Endometrium (tissue), 2 donors: Measurements from ENCODE around the gene GNG7.
"Not testable (repeated sequence)": the region's sequence is repeated elsewhere in the genome, so short reads cannot be mapped to it uniquely, and the experiment has no call there.

Experiments
- FAIRE-seq: peaks from 2 replicates; lab custom pipeline; 2012; peaks lifted over from hg19 to GRCh38; lab: Jason Lieb, UNC
- donor health status: control.
- donor health status: control.

The GNG7 gene

DNA sequence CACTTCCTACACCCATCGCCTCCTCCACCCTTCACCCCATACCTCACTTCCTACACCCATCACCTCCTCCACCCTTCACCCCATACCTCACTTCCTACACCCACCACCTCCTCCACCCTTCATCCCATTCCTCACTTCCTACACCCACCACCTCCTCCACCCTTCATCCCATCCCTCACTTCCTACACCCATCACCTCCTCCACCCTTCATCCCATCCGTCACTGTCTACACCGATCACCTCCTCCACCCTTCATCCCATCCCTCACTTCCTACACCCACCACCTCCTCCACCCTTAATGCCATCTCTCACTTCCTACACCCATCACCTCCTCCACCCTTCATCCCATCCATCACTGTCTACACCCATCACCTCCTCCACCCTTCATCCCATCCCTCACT is 10.7 kb upstream of the GNG7 start:
- FAIRE-seq: not testable (repeated sequence)

DNA sequence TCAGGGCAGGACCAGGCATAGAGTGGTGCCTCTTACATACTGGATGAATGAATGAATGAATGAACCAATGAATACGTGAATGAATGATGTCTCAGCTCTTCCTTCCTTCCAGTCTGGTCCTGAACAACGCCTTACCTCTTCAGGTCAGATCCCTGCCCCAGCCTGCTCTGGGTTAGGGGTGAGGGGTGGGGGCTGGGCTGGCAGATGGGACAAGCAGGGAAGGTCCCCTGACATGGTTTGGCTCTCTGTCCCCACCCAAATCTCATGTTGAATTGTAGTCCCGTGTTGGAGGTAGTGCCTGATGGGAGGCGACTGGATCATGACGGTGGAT is 9.3 kb upstream of the GNG7 start:
- no peak for FAIRE-seq

DNA sequence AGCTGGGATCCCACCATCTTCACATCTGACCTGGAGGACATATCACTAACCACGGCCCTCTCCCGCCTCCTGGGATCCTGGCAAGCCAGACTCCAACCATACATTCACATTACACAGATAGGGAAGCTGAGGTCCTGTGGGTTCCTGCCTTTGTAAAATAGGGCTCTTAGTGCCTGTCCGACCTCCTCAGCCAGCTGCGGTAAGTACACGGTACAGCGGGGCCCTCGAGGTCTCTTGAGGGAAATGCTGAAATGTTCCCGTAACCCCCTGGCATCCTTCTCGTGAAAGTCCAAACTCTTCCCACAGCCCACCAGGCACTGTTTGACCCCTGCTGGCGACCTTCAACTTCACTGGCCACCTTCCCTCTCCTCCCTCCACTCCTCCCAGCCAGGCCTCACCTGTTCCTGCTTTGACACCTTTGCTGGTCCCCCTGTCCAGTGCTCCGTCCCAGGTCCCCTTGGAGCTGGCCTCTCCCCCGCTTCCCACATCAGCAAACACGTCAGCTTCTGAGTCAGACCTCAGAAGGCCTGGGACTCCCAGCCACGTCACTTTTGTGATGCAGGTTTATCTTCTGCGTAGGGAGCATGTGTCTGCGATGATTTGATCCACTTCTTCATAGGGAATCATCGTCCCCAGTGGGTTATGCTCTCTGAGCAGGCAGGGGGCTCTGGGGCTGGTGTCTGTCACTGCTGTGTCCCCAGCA is 8.8 kb upstream of the GNG7 start:
- FAIRE-seq: no peak

DNA sequence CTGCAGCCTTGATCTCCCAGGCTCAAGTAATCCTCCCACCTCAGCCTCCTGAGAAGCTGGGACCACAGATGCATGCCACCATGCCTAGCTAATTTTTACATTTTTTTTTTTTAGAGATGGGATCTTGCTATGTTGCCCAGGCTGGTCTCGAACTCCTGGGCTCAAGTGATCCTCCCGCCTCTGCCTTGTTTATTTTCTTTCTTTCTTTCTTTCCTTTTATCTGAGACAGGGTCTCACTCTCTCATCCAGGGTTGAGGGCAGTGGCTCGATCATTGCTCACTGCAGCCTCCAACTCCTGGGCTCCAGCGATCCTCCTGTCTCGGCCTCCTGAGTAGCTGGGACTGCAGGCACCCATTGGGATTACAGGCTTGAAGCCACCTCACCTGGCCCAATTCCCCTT is 3.8 kb upstream of the GNG7 start:
- no peak for FAIRE-seq

DNA sequence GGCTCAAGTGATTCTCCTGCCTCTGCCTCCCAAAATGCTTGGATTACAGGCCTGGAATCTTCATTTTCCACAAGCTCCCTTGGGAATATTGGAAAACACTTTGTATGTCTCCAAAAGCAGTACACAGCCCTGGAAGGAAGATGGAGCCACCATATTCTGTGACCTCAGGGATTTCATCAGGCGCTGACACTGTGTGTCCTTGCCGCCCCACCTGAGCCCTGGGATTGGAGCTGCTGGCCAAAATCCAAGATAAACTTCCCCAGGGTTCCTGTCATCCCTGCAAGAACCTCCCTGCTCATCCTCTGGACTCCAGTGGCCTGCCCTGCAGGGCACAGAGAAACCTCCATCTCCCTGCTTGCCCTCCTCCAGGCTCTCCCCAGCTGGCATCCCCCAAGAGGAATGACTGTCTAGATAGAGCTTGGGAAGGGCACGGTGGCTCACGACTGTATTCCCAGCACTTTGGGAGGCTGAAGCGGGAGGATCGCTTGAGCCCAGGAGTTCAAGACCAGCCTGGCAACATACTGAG is 1.3 kb upstream of the GNG7 start:
- FAIRE-seq: no peak

DNA sequence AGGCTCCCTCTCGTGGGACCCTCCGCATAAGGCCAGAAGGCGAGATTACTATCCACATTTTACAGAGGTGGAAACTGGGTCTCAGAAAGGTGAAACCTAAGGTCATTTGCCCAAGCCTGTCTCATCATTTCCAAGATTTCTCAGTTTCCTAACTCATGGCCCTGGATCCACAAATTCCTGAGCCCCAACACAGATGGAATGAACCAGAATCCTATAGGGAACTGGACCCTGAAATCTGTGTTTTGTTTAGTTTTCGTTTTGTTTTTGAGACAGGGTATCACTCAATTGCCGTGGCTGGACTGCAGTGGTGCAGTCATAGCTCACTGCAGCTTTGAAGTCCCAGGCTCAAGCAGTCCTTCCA is 563 bp upstream of the GNG7 start:
- FAIRE-seq: no peak

DNA sequence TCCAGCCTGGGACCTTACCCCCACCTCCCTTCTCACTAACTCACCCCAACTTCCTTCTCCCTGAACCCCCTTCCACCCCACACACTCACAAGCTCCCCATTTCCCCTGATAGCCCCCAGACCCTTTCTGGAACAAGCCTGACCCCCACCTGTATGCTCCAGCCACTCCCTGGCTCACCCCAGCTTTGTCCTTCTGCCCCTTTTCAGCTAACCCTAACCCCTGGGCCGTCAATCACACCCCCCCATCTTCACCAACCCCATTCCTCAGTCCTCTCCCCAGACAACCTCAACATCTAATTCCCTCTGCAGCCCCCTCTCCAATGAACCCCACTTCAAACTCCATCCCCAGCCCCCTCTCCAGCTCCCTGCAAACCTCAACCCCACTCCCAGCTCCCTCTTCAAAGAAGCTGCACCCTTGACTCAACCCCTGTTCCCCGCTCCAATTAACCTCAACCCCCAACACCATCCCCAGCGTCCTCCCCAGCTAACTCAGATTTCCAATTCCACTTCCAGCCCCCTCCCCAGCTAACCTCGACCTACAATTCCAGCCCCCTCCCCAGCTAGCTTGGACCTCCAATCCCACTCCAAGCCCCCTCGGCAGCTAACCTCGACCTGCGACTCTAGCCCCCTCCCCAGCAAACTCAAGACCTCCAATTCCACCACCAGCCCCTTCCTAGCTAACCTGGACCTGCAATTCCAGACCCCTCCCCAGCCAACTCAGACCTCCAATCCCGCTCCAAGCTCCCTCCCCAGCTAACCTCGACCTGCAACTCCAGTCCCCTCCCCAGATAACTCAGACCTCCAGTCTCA is 929 bp downstream of the GNG7 start:
- FAIRE-seq: no peak

DNA sequence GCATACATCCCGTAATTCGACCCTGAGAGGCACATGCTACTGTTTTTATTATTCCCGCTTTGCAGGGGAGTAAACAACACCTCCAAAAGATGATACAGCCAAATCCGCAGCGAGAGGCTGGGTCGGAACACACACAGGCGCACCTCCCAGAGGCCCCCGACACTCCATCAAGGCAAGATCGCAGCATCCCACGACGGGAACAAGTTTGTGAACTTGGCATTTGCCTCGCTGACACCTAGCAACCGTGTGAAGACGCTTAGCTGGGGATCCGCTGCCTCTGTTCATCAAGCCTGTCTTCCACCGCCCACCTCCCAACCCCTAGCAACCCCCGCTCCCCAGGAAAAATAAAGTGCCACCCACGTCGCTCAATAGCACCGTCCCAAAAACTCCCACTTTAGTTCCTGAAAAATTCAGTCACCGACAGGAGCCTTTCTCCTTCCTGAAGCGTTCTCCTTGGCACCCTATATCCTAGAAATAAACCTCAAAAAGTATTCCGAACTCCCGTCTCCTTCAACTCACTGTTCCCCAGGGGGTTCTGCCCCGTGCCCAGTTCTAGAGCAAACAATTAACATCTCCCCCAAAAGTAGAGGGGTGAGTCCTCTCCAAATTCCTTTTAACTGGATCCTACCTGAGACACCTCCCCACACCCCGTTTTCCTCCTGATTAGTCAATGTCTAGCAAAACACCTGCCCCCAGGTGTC is 1.7 kb downstream of the GNG7 start:
- no peak for FAIRE-seq

DNA sequence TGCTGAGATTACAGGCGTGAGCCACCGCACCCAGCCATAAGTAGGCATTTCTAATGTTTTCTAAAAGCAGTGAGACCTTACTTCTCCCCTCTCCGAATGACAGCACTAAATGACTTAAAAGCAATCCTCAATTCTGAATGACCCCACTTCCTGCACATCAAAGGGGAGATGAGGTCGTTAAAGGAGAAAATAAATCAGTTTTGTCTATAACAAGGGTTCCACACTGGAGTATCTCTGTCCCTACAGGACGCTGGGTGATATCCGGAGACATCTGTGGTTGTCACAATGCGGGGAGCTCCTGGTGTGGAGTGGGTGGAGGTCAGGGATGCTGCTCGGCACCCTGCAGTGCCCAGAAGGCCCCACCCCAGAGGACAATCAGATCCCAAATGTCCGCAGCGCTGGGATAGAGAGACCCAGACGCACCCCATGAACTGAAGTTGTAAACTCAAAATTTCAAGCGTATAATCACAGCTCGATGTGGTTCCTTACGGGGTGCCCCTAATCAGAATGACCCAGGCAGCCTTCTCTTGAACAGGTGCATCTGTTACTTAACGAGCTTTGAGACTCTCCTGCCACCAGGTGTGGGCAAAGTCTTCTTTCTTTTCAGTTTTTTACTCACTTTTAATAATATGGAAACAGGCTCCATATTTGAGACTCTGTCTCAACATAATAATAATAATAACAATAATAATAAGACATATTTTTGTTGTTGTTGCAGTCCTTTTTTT is 2.9 kb downstream of the GNG7 start:
- FAIRE-seq: no peak

DNA sequence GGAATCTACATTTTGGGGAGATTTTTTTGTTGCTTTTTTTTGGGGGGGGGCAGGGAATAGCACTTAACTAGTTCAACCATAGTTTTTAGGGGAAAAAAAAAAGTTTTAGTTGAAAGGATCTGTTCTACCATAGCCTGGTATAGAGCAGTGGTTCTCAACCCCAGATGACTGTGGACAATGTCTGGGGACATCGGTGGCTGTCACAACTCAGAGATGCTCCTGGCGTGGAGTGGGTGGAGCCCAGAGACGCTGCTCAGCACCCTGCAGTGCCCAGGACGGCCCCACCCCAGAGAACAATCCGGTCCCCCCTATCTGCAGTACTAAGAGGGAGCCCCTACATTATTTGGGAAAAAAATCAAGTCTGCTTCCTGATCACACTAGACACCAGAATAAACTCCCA is 8.3 kb downstream of the GNG7 start:
- FAIRE-seq: no peak

DNA sequence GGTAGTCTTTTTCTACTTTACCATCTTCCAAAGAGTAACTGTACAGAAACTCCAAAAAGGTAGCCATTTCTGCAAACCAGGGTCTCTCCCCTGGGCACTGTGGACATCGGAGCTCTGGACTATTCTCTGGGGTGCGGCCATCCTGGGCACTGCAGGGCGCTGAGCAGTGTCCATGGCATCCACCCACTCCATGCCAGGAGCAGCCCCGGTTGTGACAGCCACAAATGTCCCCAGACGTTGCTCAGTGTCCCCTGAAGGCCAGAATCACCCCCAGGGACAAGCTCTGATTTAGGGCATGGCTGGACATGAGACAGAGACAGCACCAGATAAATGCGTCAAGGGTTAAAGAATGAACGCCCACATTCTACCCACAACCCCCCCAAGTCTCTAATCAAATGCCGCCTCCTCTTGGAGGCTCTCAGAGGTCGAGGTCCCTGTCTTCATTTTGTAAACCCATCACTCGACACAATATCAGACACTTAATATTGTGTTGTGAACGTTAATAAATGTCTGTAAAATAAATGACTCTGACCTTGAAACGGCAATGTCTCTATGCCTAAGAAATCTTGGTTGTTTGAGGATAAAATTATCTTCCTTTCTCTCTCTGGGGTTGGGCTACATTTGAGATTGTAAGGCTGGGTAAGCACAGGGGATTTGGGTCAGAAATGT is 8.9 kb downstream of the GNG7 start:
- no peak for FAIRE-seq

DNA sequence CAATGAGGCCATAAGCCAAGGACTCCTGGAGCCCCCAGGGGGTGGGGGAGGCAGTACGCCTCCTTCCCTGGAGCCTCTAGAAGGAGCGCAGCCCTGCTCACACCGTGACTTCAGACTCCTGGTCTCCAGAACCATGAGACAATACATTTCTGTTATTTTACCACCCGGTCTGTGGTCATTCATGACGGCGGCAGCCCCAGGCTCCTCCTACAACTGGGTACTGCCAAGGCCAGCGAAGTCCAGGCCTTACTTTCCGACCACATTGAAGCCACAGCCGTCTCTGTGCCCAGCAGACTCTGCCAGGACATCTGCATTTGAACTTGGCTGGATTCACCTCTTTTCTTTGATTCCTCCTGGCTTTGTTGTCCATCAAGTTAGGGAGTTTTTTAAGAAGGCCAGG is 10.5 kb downstream of the GNG7 start:
- no peak for FAIRE-seq

DNA sequence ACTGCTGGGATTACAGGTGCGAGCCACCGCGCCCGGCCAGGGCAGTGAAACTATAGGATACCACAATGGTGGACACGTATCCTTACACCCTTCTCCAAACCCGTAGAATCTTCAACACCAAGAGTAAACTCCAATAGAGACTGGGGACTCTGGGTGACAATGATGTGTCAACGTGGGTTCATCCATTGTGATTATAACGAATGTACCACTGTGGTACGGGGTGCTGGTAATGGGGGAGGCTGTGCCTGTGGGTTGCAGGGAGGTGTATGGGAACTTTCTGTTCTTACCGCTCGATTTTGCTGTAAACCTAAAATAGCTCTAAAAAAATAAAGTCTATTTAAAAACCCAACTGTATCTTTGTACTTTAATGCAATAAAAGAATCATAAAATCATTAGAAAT is 11.6 kb downstream of the GNG7 start:
- FAIRE-seq: no peak

DNA sequence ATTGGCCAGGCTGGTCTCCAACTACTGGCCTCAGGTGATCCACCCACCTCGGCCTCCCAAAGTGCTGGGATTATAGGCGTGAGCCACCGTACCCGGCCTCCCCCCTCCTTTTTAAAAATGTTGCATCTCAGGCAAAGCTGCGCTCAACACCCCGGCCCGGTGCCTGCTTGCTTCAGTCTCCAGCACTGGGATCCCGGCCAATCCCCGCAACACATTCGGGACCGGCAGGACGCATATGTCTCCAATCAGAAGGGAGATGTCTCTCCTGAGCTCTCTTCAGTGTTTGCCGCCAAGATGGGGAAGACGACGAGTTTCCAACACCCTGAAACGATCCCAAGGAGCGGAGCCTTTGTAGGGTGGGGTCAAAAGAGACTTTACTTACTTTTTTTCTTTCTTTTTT is 16.1 kb downstream of the GNG7 start:
- no peak for FAIRE-seq

DNA sequence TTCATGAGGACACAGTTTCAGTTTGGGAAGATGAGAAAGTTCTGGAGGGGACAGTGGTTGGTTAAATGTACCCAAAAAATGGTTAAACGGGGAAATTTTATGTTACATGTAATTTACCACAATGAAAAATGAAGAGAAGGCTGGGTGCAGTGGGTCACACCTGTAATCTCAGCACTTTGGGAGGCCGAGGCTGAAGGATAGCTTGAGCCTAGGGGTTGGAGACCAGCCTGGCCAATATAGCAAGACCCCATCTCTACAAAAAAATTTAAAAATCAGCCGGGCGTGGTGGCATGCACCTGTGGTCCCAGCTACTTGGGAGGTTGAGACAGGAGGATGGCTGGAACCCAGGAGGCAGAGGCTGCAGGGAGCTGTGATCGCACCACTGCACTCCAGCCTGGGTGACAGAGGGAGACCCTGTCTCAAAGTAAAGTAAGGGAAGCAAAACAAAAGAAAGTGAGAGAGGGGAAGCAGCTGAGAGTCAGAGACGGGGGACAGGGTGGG is 17.2 kb downstream of the GNG7 start:
- FAIRE-seq: no peak

DNA sequence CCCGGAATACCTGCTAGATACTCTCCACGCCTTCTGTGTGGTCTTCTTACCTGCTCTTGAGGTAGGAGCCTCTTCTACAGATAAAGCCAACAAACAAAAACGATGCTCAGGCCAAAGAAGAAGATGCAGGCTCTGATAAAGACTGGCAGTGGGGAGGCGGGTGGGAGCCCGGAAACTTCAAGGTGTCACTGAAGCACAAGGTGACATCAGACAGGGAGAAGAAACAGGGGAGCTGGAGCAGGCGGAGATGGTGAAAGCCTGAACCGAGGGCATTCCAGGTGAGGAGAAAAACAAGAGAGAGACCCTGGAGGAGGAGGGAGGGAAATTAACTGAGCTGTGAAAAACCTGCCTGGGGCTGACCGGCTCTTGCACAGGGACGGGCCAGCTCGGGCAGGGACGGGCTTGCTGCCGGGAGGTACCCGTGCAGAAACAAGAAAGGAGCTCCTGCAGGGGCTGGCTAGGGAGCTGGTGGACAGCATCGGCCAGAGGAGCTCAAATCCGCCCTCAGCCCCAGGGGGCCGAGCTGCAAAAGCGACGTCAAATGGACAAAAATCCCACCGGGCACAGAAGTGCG is 19.0 kb downstream of the GNG7 start:
- FAIRE-seq: no peak

DNA sequence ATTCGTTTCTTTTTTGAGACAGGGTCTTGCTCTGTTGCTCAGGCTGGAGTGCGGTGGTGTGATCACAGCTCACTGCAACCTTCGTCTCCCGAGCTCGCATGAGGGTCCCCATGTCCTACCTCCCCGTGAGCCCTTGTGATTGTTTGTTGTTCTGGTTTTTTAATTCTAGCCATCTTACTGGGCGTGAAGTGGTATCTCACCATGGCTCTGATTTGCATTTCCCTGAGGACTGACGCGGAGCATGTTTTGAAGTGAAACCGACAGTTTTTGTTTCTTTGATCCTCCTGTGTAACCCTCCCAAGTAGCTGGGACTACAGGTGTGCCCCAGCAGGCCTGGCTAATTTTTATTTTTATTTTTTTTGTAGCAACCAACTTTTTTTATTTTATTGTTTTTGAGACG is 21.7 kb downstream of the GNG7 start:
- FAIRE-seq: no peak

DNA sequence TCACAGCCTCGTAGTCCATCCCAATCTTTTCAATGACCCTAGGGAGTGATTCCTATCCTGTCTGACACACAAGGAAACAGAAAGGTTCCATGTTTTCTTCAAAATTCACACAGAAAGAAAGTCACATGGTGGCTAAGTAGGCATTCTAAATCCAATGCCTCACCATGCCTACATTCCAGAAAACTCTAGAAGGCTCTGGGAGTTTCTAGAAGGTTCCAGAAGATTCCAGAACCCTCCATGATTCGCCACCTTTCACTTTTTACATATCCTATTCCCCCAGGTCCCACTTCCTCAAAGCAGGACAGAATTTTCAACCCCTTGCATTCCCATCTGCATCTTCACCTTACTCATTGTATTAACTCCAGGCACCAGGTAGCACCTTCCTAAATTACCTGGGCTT is 23.1 kb downstream of the GNG7 start:
- FAIRE-seq: no peak

DNA sequence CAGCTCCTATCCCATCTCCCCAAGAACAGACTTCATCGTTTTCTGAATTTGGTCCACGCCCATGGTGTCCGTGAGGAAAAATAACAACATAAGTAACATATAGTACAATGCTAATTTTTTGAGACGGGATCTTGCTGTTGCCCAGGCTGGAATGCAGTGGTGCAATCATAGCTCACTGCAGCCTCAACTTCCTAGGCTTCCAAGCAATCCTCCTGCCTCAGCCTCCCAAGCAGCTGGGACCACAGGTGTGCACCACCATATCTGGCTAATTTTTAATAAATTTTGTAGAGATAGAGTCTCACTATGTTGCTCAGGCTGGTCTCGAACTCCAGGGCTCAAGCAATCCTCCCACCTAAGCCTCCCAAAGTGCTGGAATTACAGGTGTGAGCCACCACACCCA is 23.5 kb downstream of the GNG7 start:
- not testable (repeated sequence) for FAIRE-seq

DNA sequence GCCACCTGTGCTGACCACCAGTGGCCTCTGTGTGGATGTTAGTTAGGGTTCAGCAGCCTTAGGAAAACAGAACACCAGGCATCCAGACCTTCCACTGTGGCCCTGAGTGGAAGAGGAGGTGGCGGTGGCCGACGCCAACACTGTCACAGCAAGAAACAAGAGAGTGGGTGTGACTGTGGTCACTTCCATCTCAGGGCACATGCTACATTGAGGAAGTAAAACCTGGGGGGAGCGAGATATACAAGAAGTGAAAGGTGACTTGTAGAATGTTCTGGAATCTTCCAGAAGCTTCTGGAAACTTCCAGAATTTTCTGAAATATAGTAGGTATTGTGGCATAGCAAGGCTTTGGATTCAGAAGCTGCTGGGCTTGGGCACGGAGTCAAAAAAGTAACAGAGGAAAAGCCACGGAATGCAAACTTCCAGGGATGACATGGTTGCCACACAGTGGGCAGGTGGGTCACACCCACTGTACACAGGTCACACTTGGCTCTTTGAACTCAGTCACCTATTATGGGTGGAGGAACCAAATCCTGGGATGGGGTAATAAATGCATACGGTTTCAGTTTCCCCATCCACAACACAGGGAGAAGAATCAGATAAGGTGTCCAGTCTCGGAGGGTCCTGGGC is 24.3 kb downstream of the GNG7 start:
- FAIRE-seq: no peak

DNA sequence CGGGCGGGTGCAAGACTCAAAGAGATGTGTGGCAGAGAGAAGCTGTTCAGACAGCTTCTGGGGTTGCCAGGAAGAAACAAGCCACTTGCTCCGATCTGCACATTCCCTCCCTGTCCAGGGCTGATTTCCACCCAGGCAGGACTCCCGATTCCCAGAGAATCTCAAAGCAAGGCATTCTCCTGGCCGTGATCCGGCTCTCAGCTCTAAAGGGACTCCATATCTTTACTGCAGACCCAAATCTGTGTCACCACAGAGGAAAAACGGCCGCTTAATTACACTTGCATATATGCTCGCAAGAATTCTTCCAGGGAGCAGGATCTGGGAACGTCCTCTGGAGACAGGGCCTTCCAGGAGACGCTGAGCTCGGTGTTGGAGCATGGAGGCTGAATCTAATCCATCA is 25.7 kb downstream of the GNG7 start:
- no peak for FAIRE-seq
